Heart left ventricle (tissue), 16 donors: ENCODE results near the gene IL22RA1. TPM values are rescaled to one million over a fixed set of nuclear protein-coding genes. Genes with fewer than 3 reads are reported as not detected.

Experiments used
- ATAC-seq, 4 donors: fragments of 200-7000 bp; cut with Tn5 transposase; one replicate each; pipeline ENCODE4 v1.9.1; 2020 to 2022; ENCODE audit warnings: moderate library complexity in 4 of 4, mild to moderate bottlenecking in 3 of 4, moderate number of reproducible peaks in 1 of 4
- DNase-seq, 5 donors: peaks; one replicate each; pipeline ENCODE4 v3.0.0-alpha.2; 2020
- H3K27ac ChIP-seq, 12 donors: fragments of 200-600 bp; sonication (generic) in 4 of 12; one replicate each; pipeline versions ENCODE4 v1.5.0 to v1.8.0; 2016 to 2022; ENCODE audit warnings: mild to moderate bottlenecking in 2 of 12
- H3K27me3 ChIP-seq, 9 donors: fragments of 200-600 bp; sonication (generic) in 2 of 9; one replicate each; pipeline versions ENCODE4 v1.5.1 to v1.8.0; 2016 to 2022; ENCODE audit warnings: mild to moderate bottlenecking in 3 of 9
- H3K36me3 ChIP-seq, 9 donors: fragments of 200-600 bp; sonication (generic) in 2 of 9; one replicate each; pipeline versions ENCODE4 v1.5.0 to v1.8.0; 2018 to 2022; ENCODE audit warnings: mild to moderate bottlenecking in 2 of 9
- H3K4me1 ChIP-seq, 12 donors: fragments of 200-600 bp; sonication (generic) in 4 of 12; one replicate each; pipeline versions ENCODE4 v1.5.0 to v1.8.0; 2016 to 2022; ENCODE audit warnings: mild to moderate bottlenecking in 3 of 12
- H3K4me3 ChIP-seq, 12 donors: fragments of 200-600 bp; sonication (generic) in 4 of 12; one replicate each; pipeline versions ENCODE4 v1.5.0 to v1.8.0; 2017 to 2022; ENCODE audit warnings: mild to moderate bottlenecking in 9 of 12, moderate library complexity in 4 of 12
- H3K9me3 ChIP-seq, 12 donors: fragments of 200-600 bp; sonication (generic) in 4 of 12; one replicate each; pipeline versions ENCODE4 v1.5.0 to v1.8.0; 2016 to 2022; ENCODE audit warnings: mild to moderate bottlenecking in 1 of 12
- CTCF ChIP-seq, 12 donors: fragments of 200-600 bp; sonication (generic) in 4 of 12; IDR thresholded peaks; one replicate each; pipeline versions ENCODE4 v1.5.0 to v1.8.0; 2018 to 2022; ENCODE audit warnings: antibody characterized with exemption in 12 of 12, mild to moderate bottlenecking in 5 of 12
- POLR2A ChIP-seq, 2 donors: fragments of 450-650 bp; IDR thresholded peaks; one replicate each; pipeline ENCODE4 v1.6.1; 2017; ENCODE audit warnings: antibody characterized with exemption in 2 of 2, mild to moderate bottlenecking in 2 of 2, moderate library complexity in 2 of 2
- WGBS, 4 donors: extraction: QIAGEN DNeasy Blood & Tissue Kit in 2 of 4; methylation state at CpG; one replicate each; pipeline versions ENCODE4 v1.1.5 to v1.1.7; 2013 to 2018; 5-methylcytosine and 5-hydroxymethylcytosine counted together
- intact Hi-C, 10 donors: fragments of 100-400 bp; cut with DNase I; formaldehyde crosslinking; loops; one replicate each; pipeline versions ENCODE4 v1.11.1 to v1.14.2; 2022
- polyA plus RNA-seq, 2 donors: library from polyadenylated mRNA; stranded (reverse); fragments of 200-250 nt; gene quantifications; one replicate each; pipeline ENCODE4 v1.2.3, GENCODE V29; 2013
- total RNA-seq, 9 donors: library from RNA; depleted of rRNA in 2 of 9; stranded (reverse); fragments of >200 nt in 2 of 9; fragmentation: NEBNext Ultra II Directional in 3 of 9; extraction: Animal tissue kit (Norgen Biotek cat#: 25700) in 3 of 9; gene quantifications; one replicate each; pipeline versions ENCODE4 v1.1.0 to v1.2.4, GENCODE V29; 2016 to 2023
- donor health status: ischemic (EF 13 %, LVEDD 7.1; RV severe dilation, severe dysfunction).
- donor health status: healthy with polysubstance abuse.
- donor health status: DM: no; HTN: yes; CAD: no.
- donor health status: DM: no; HTN: no; CAD: no.
- donor health status: ischemic (EF 25% LVEDD 6.9; RV normal size, moderate dysfunction).
- donor health status: ischemic (EF 25% LVEDD 5.7; RV mildly dilated, moderate dysfunction).
- donor health status: healthy.
- donor health status: DM: yes; HTN: yes; CAD: no.
- donor health status: ischemic (EF 35%, LVEDD 5.7; RV mildly dilated, moderate dysfunction).
- donor health status: nonischemic (EF 11% LVEDD 7.7; RV severe dilation, severe dysfunction).
- donor health status: DM: yes; HTN: yes; CAD: no.
- donor health status: PGD.
- donor health status: ischemic (EF 29% LVEDD 5.4; RV normal size, mild dysfunction).
- donor health status: nonischemic (EF 23%, LVEDD 6.1; RV moderate dilation, normal function).

Gene IL22RA1
- total and polyA plus RNA-seq, 11 donors: 0.04 to 1.3 (median 0.36) TPM; not detected in 3

- DNase-seq (no peak), ATAC-seq (no peak)
- Histone ChIP-seq H3K9me3 (no peaks in the 10 kb centered on the region), H3K4me1 (no peaks in the 10 kb centered on the region), H3K27ac (no peak overlapping the region), H3K4me3 (no peak overlapping the region), H3K36me3 (no peaks in the 10 kb centered on the region), H3K27me3 (no peaks in the 10 kb centered on the region)
- TF ChIP-seq POLR2A (IDR thresholded peaks at IDR 0.05): no peak
- TF ChIP-seq CTCF (IDR thresholded peaks at IDR 0.05): no peak
- WGBS, 4 donors: 57 to 69% (median 65%) methylated on average over 10 of the region's 10 CpGs
- intact Hi-C loops: no loop called here
Measured at GRCh38 chr1:24179251-24179840, 36.4 kb upstream of the IL22RA1 start.

DNA sequence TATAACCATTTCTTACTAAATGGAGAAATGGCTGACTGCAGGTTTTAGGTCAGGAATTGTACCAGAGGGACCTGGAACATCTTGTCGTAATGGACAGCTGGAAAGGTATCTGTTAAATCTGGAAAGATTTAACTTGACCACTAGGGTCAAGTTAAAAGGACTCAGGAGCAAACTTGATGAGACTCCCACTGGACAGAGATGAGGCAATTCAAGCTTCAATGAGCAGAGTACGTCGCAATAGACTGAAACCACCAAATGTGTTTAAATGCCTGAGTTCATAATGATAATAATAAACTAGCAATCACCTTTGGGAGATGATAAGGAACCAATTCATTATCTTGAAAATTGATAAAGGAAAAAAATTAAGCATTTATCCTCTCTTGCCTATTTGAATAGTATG, 35.5 kb upstream of the IL22RA1 start:
- WGBS, 4 donors: 87 to 94% (median 93%) methylated on average over 3 of the region's 3 CpGs
- Histone ChIP-seq H3K36me3 (no peaks in the 10 kb centered on the region), H3K9me3 (no peaks in the 10 kb centered on the region), H3K4me3 (no peak overlapping the region), H3K4me1 (no peaks in the 10 kb centered on the region), H3K27ac (no peak overlapping the region), H3K27me3 (no peaks in the 10 kb centered on the region)
- DNase-seq (no peak), ATAC-seq (no peak)
- no peak for TF ChIP-seq CTCF (IDR thresholded peaks at IDR 0.05)
- no peak for TF ChIP-seq POLR2A (IDR thresholded peaks at IDR 0.05)
- intact Hi-C loops: no loop called here

DNA sequence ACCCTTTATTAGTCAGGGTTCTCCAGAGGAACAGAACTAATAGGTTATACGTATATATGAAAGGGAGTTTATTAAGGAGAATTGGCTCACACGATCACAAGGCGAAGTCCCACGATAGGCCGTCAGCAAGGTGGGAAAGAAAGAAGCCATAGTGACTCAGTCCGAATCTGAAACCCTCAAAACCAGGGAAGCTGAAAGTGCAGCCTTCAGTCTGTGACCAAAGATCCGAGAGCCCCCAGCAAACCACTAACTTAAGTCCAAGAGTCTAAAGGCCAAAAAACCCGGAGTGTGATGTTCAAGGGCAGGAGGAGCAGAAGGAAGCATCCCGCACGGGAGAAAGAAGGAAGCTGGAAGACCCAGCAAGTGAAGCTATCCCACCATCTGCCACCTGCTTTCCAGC, 34.2 kb upstream of the IL22RA1 start:
- Histone ChIP-seq H3K4me1 (no peaks in the 10 kb centered on the region), H3K27ac (no peak overlapping the region), H3K36me3 (no peaks in the 10 kb centered on the region), H3K27me3 (no peaks in the 10 kb centered on the region), H3K9me3 (peaks cover 0 to 4% (median 0%) of the 10 kb centered on the region in 12 donors), H3K4me3 (no peak overlapping the region)
- intact Hi-C loops: no loop called here
- DNase-seq: no peak
- no peak for ATAC-seq
- no peak for TF ChIP-seq POLR2A (IDR thresholded peaks at IDR 0.05)
- TF ChIP-seq CTCF (IDR thresholded peaks at IDR 0.05): no peak
- 87 to 91% (median 90%) methylated on average over 10 of the region's 10 CpGs for WGBS, 4 donors

GRCh38 chr1:24175033-24175755, 32.3 kb upstream of the IL22RA1 start:
- peaks cover 0 to 4% (median 0%) of the 10 kb centered on the region in 12 donors for H3K9me3 ChIP-seq
- 82 to 91% (median 89%) methylated on average over 6 of the region's 6 CpGs for WGBS, 4 donors
- no peaks in the 10 kb centered on the region for H3K36me3 ChIP-seq
- TF ChIP-seq POLR2A (IDR thresholded peaks at IDR 0.05) (no peak), CTCF (IDR thresholded peaks at IDR 0.05) (no peak)
- no peak for DNase-seq
- no peak overlapping the region for H3K4me3 ChIP-seq
- H3K4me1 ChIP-seq: no peaks in the 10 kb centered on the region
- intact Hi-C loops: no loop called here
- no peak for ATAC-seq
- H3K27me3 ChIP-seq: peaks cover 0 to 3% (median 0%) of the 10 kb centered on the region in 9 donors
- no peak overlapping the region for H3K27ac ChIP-seq
